Endothelial cell of umbilical vein (primary cell): ENCODE data around the gene ITM2C. TPM values are rescaled to one million over a fixed set of nuclear protein-coding genes. Genes with fewer than 3 reads are reported as not detected.

ENCODE experiments used
- BruUV-seq: library from RNA; stranded (reverse); fragments of 400-500 nt; replicated peaks from 2 replicates; lab custom pipeline; 2021; lab: Mats Ljungman, UMichigan
- CTCF ChIA-PET: fragments of 300-600, 350-600 bp; sonication (Branson Sonifier 250); formaldehyde crosslinking; loops from one replicate; lab custom pipeline; 2021; ENCODE audit warnings: antibody characterized with exemption, inconsistent platforms; lab: Charles Lee
- POLR2A ChIA-PET: fragments of 300-600, 350-600 bp; sonication (Branson Sonifier 250); formaldehyde crosslinking; loops from one replicate; lab custom pipeline; 2021; ENCODE audit warnings: antibody characterized with exemption, inconsistent platforms; lab: Charles Lee
- DNase-seq: peaks from one replicate; pipeline ENCODE4 v3.0.0-alpha.2; 2011; ENCODE audit warnings: low read depth, low spot score
- FAIRE-seq: peaks from 2 replicates; lab custom pipeline; 2011; peaks lifted over from hg19 to GRCh38; lab: Jason Lieb, UNC
- H2AFZ ChIP-seq: 2 replicates; pipeline ENCODE4 v1.6.0; 2012; ENCODE audit warnings: low read depth, low read length, control low read depth, inconsistent platforms
- H3K27ac ChIP-seq: 2 replicates; pipeline ENCODE4 v1.5.1; 2011; ENCODE audit warnings: low read depth, mild to moderate bottlenecking, control low read depth, low read length, moderate library complexity; ENCODE audit not compliant: insufficient read depth
- H3K27me3 ChIP-seq, 2 experiments: 2 replicates each; pipeline versions ENCODE4 v1.6.0 to v1.6.1; 2011; ENCODE audit warnings: low read length in 2 of 2, mixed read lengths in 1 of 2; ENCODE audit not compliant: control insufficient read depth in 2 of 2, insufficient read depth in 2 of 2
- H3K36me3 ChIP-seq, 2 experiments: 2 replicates in 1 of 2; 3 replicates in 1 of 2; pipeline ENCODE4 v1.5.1; 2011; ENCODE audit warnings: low read length in 2 of 2, mild to moderate bottlenecking in 1 of 2, moderate library complexity in 1 of 2; ENCODE audit not compliant: control insufficient read depth in 2 of 2, insufficient read depth in 2 of 2; ENCODE audit errors: extremely low read depth in 1 of 2
- H3K4me1 ChIP-seq: 3 replicates; pipeline ENCODE4 v1.5.1; 2011; ENCODE audit warnings: mild to moderate bottlenecking, low read length; ENCODE audit not compliant: control insufficient read depth, insufficient read depth; ENCODE audit errors: extremely low read depth
- H3K4me2 ChIP-seq: 2 replicates; pipeline ENCODE4 v1.6.1; 2011; ENCODE audit warnings: low read length, control low read depth, mixed read lengths; ENCODE audit not compliant: insufficient read depth
- H3K4me3 ChIP-seq, 3 experiments: fragments of 200-600 bp in 1 of 3; sonication (generic), shearing (Covaris generic) in 1 of 3; replicated peaks in 1 of 3; 2 replicates each; pipeline ENCODE4 v1.5.1; 2011 to 2016; ENCODE audit warnings: control low read depth in 3 of 3, low read length in 3 of 3, mild to moderate bottlenecking in 2 of 3, inconsistent platforms in 1 of 3, low read depth in 1 of 3, moderate library complexity in 1 of 3; ENCODE audit not compliant: insufficient read depth in 1 of 3
- H3K79me2 ChIP-seq: 2 replicates; pipeline ENCODE4 v1.6.0; 2012; ENCODE audit warnings: low read length, inconsistent platforms; ENCODE audit not compliant: control insufficient read depth, insufficient read depth
- H3K9ac ChIP-seq: replicated peaks from 2 replicates; pipeline ENCODE3; 2011; ENCODE audit warnings: low read length, control low read depth; ENCODE audit not compliant: insufficient read depth; ENCODE audit errors: extremely low read depth
- H3K9me1 ChIP-seq: replicated peaks from 3 replicates; pipeline ENCODE4 v1.6.0; 2011; ENCODE audit warnings: mild to moderate bottlenecking, low read length; ENCODE audit not compliant: control insufficient read depth, insufficient read depth; ENCODE audit errors: extremely low read depth
- H3K9me3 ChIP-seq: replicated peaks from 2 replicates; pipeline ENCODE4 v1.5.1; 2012; ENCODE audit warnings: low read length, inconsistent platforms; ENCODE audit not compliant: control insufficient read depth, insufficient read depth
- H4K20me1 ChIP-seq: replicated peaks from 2 replicates; pipeline ENCODE3; 2011; ENCODE audit warnings: mild to moderate bottlenecking, low read length; ENCODE audit not compliant: control insufficient read depth, insufficient read depth; ENCODE audit errors: extremely low read depth
- GATA2 ChIP-seq: IDR thresholded peaks from 2 replicates; pipeline ENCODE4 v1.7.0; 2011; ENCODE audit warnings: low read depth, mild to moderate bottlenecking, moderate library complexity, mixed read lengths, low read length; ENCODE audit not compliant: insufficient read length, insufficient read depth
- JUN ChIP-seq: IDR thresholded peaks from 2 replicates; pipeline ENCODE4 v1.6.1; 2011; ENCODE audit warnings: borderline replicate concordance, low read depth; ENCODE audit not compliant: insufficient read length, insufficient read depth
- MYC ChIP-seq: IDR thresholded peaks from one replicate; pipeline ENCODE4 v1.6.1; 2011; ENCODE audit warnings: mild to moderate bottlenecking, low read depth, low read length
- POLR2A ChIP-seq: IDR thresholded peaks from 2 replicates; pipeline ENCODE4 v1.6.1; 2012; ENCODE audit warnings: low read depth, mild to moderate bottlenecking, control low read depth, low read length
- POLR2AphosphoS5 ChIP-seq: IDR thresholded peaks from 2 replicates; pipeline ENCODE4 v1.6.1; 2012; ENCODE audit warnings: low read depth, mild to moderate bottlenecking, control low read depth, low read length, moderate library complexity; ENCODE audit not compliant: insufficient read depth
- dilution Hi-C: fragments of 300-500 bp; cut with MboI; formaldehyde crosslinking; loops from one replicate; pipeline ENCODE4 v1.15.0; 2019; ENCODE audit warnings: low sequenced_read_pairs; ENCODE audit not compliant: extremely low pct_ligation_motif_present
- intact Hi-C: fragments of 100-400 bp; cut with micrococcal nuclease; formaldehyde crosslinking; loops from one replicate; pipeline ENCODE4 v1.10.0; 2022
- polyA plus RNA-seq, 4 experiments: library from polyadenylated mRNA; depleted of rRNA in 3 of 4; stranded (reverse) in 3 of 4; unstranded in 1 of 4; fragments of >200 nt; gene quantifications; 2 replicates each; pipeline versions ENCODE4 v1.2.1 to v1.2.3, GENCODE V29; 2011 to 2012; ENCODE audit warnings: missing spikeins in 1 of 4
- total RNA-seq: library from RNA; stranded (reverse); gene quantifications from 2 replicates; pipeline ENCODE4 v1.2.3, GENCODE V29; 2021
- TF ChIP-seq, protein P1 (sequence below): IDR thresholded peaks from 2 replicates; pipeline ENCODE4 v1.6.1; 2011; ENCODE audit not compliant: insufficient read depth, insufficient read length

Gene ITM2C
- total and polyA plus RNA-seq, 2 donors (not counting 3 experiments of a cell fraction or from before 2014, with no cell fraction given) = 12.0 to 12.1 TPM

GRCh38 chr2:230821991-230822520 is 42.7 kb upstream of the ITM2C start:
- Histone ChIP-seq H3K27ac (no peak overlapping the region), H3K36me3 (peaks cover 2 to 15% of the 10 kb centered on the region in 2 experiments), H3K9me1 (no peaks in the 10 kb centered on the region), H3K27me3 (peaks cover 3 to 9% of the 10 kb centered on the region in 2 experiments), H3K4me3 (no peak overlapping the region), H3K9me3 (no peaks in the 10 kb centered on the region), H4K20me1 (no peaks in the 10 kb centered on the region), H3K4me2 (no peak overlapping the region), H3K4me1 (no peaks in the 10 kb centered on the region), H3K79me2 (no peaks in the 10 kb centered on the region), H2AFZ (no peak overlapping the region), H3K9ac (no peak overlapping the region)
- no peak for FAIRE-seq
- DNase-seq = no peak
- BruUV-seq = no TSS peak
- intact Hi-C loops = loop anchor here (5.0 kb wide), 1 partner anchor 90 kb away; no protein-coding TSS in a partner anchor
- ChIA-PET CTCF (interaction anchor here (0.9 to 8.3 kb wide), 5 partner anchors 10 to 630 kb away, joined by 3 to 287 read pairs (median 5); no protein-coding TSS in a partner anchor), POLR2A (no interaction called here)
- dilution Hi-C loops = no loop called here
- TF ChIP-seq POLR2AphosphoS5 = no peak
- TF ChIP-seq GATA2 = no peak
- TF ChIP-seq MYC = no peak
- no peak for TF ChIP-seq POLR2A
- TF ChIP-seq, protein P1, sequence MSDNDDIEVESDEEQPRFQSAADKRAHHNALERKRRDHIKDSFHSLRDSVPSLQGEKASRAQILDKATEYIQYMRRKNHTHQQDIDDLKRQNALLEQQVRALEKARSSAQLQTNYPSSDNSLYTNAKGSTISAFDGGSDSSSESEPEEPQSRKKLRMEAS = no peak
- no peak for TF ChIP-seq JUN
